Measurements from ENCODE around the gene RNLS.
"Not testable (repeated sequence)": the region's sequence is repeated elsewhere in the genome, so short reads cannot be mapped to it uniquely, and the experiment has no call there.

Gene RNLS

DNA sequence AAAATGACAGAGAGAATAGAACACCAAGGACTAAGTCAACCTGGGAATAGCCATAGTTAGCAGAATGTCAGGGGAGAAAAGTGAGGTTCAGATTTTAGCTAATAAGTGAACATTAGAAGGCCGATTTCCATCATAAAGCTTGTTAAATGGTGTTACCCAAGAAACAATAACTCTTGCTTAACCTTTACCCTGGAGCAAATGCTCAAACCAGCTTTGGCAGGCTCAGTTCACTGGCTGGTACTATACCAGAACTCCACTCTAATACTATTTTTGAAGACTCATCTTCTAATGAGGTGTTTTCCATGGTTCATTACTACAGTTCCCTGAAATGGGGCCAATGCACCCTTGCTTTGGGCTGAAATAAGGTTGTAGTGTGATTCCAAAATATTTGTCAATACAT lies 61.3 kb downstream of the RNLS start:
- DNase-seq: no peak

DNA sequence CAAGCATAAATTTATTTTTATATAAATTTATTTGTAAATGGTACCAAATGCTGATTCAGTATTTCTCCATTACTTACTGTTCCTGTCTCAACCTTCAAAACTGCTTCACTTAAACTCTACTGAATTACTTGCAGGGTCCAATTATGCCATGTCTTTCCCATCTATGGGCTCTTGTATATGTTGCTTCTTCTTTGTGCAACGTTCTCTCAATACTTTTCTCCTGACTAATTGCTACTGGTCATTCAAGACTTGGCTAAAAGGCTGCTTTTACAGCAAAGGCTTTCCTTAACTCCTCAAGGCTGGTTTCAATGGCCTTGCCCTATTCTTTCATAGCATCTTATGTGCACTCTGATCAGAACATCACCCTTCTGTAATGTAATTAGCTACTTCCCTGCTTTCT lies 67.9 kb downstream of the RNLS start:
- no peak for DNase-seq

DNA sequence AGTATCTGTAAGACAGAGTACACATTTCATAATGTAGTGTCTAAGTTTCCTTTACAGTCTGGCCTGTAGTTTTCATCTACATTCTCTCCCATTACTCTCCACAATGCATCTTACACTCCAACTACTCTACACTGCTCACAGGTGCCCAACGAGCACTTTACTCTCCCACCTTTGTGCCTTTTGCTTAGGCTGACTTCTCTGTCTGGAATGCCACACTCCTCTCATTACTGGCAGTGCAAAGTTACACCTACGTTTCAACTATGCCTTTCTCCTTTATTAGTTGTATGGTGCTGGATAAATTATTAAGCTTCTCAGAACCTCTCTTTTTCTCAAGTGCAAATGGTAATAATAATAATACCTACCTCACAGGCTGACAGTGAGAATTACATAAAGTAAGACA lies 70.5 kb downstream of the RNLS start:
- no peak for DNase-seq

DNA sequence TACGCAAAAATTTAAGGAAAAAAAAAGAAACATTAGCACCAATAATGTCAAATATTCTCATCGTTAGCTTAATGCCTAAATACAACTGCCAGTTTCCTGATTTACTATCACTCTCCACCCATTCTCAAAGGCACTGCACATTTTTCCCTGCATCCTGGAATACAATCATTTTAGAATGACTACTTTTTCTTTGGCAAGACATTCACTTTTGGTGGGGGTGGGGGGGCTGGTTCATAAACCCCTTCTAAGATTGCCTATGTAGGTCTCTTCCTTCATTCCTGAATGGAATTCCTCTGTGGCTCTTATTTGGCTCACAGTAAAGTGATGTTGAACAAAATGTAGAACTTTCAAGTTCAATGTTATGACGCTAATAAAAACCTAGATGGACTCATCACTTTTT lies 74.3 kb downstream of the RNLS start:
- no peak for DNase-seq

DNA sequence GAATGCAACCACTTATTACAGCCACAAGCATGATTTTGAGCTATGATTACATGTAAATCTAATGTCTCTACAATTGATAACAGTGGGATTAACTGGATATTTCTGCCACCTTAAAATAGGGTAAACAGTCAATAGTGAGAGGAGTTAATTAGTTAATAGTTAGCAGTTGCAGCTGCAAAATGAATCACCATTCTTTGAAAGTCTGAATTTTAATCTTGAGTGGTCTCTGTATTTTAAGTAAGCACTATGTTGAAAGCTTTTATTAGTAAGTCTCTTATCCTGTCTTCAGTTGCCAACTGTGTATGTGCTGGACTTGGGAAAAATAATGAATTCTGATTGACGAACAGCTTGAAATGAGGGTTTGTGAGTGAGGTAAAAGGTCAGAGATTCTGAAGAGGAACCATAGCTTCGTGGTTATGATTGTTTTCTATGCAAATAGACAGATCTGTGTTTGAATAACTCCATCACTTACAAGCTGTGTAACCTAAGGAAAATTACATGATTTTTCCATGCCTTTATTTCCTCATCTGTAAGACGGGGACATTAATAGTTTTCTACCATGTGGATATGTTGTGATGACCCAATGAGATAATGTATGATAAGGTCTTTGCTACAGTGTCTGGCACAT lies 75.2 kb downstream of the RNLS start:
- no peak for DNase-seq

DNA sequence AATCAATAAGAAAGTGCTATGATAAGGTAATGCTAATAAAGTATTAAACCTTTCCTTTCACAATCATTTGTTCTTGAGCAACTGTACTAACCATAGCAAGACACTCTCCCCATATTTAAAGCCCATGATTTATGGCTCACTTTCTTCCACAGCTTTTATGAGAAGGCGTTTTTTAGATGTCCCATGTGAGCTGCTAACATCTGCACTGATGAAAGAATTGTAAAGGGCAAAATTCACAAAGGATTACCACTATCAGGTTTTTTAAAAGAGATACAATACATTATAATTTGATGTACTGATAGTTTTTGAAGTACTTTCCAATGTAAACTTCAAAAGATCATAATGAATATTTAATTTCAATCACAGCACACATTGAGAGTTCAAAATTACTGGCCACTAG lies 75.7 kb downstream of the RNLS start:
- DNase-seq: no peak

DNA sequence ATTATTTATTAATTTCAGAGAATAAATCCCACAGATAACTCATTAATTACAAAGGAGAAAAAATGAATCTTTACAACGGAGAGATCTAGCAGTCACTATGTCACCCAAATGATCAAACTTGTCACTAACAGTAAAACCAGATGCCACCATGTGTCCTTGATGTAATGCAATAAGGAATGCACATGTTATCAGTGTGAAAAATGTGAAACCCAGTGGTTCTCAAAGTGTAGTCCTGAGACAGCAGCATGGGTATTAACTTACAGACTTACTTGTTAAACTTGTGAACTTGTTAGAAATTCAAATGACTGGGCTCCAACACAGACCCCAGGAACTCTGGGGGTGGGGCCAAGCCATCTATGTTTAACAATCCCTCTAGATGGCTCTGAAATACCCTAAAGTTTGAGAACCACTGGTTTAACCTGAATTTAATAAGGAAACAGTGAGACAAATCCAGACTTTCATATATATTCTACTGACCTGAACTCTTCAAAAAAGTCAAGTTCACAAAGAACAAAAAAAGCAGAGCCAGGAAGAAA lies 77.4 kb downstream of the RNLS start:
- DNase-seq: no peak

DNA sequence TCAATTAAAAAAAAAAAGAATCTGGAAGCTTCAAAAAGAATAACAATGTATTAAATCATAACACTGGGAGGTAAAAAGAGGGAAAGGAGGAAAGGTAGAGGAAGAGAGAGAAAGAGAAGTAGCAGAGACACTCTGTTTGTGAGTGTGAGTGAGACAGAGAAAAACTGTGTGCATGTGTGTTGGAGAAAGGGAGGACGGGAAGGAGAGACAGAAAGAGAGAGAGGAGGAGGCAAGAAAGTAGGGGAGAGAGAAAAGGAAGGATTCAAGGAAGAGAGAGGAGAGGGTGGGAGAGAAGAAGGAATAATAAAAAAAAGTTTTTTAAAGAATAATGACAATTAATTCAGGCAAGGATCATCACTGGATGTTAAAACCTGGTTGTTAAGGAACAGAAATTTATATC lies 77.9 kb downstream of the RNLS start:
- DNase-seq: no peak

DNA sequence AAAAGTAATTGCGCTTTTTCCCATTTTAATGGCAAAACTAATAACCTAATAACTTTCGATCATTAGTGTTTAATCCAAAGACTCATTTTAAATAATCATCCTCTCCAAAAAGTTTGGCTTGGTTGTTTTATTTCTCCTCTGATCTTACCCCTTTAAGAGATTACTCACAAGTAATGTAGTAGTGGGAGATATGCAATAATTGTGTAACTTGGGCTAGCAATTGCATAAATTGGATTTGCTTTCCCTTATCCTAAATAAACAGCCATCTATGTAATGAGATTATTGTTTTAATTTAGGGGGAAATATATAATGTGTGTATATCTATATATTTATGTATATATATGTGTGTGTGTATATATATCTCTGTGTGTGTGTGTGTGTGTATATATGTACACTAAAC lies 82.5 kb downstream of the RNLS start:
- no peak for DNase-seq

DNA sequence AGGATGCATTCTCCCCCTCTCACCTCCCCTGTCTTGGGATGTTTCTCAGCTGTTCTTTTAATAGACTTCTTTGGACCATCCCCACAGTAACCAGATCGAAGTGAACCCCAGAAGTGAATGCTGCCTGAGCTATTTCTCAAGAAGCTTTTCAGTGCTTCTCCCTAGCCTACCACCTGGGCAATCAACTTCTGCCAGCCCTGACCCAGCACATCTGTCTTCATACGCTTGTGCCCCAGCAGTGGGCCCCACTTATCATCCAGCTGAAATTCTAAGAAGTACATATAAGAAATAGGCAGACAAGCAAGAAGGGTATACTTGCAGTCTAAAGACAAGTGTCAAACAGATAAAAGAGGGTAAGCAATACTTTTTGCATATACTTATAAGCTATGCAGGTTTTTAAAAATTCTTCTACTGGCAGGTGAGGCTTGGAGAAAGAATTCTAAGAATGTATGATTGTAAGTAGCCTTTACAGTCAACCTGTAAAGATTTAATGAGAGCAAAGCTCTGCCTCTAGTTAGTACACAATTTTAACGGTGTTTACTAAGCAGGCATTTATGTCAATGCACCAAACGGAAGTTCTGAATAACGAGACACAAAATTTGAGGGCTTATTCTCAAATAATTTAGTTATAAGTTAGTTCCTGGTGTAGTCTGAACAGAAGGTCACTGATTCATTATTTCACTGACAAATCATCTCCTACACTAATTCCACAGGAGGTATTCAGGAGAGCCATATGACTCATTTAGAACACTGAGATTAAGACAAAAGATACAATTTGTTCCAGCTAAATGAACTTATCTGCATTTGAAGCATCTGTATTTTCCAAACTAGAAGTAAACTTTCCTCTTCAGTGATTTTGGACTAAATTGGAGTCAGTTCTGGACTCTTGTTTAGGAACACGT lies 83.3 kb downstream of the RNLS start:
- DNase-seq: no peak

DNA sequence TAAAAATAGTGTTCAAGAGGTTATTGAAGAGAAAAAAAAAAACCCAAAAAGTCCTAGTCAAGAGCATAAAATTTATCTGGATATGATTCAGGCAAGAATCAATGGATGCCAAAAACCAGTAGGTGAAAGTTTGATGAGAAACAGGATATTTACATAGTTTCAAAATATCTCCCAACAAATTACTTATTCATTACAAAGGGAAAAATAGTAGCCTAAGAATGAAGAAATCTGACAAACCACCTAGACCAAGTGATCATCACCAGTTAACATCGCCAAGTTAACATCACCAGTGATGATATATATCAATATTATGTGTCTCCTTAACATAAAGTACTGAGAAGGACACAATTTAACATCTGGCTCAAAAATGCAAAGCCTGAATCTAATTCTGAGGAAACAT lies 85.2 kb downstream of the RNLS start:
- no peak for DNase-seq

DNA sequence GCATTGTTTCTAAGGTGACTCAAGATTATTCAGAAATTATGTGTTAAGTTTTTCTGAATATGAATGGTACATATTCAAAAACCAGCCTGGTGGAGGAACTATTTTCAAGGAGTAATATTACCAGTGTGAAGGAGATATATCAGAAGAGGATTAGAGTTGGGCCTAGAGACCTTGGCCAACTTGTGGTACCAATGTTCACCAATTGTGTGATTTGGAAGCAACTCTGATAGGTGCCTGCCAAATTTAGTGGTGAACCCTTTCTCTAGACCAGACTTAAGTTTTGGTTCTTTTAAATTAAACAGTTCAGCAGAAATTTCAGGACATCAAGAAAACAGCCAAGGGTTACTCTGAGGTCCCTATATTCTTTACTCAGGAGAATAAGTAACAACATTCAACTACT lies 88.6 kb downstream of the RNLS start:
- no peak for DNase-seq

DNA sequence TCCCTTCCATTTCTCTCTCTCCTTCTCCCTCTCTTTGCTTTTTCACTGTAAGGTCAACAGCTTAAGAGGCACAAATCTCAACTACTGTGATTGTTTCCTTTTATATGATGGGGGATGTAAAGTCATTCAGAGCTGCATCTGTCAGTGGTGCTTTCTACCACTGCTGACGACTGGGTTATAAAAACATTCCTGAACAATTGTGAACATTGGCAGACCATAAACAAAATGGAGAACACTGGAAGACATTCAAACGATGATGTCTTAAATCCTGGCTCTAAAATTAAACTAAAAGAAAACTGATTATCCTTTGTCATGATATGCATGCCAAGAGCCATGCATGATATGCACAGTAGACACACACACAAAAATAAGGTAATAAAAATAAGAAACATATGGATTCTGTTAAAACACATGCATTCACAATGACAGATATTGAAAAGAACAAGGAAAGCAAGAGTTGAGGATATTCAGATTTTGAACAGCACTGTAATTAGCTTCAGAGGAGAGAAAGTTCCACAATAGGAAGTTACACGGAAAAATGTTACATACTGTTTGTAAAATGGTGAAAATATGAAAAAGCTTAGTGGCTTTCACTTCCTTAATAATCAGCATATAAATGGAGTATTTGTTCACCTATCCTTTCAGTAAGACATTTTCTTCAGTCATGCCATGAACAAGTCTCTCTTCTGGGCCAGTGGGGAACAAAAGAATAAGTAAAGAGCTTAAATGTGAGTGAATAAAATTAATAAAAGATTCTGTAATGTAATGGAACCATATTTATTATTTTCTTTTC lies 89.2 kb downstream of the RNLS start:
- no peak for DNase-seq

DNA sequence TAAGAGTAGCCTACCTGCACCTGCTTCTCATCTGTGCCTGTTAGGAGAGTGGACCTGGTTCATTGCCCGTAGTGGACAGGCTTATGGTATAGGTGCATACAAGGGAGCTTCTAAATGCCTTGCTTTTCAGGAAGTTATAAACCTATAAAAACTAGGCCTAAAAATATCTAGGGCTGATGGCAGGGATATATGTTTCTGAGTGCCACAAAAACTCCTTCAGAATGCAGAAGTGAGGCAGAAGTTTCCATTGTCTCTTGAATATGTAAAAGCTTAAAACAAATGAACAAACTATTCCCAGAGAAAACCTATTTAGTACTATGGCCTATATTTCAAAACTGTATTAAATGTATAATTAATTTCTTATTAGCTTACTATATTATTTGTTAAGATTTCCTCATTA lies 91.8 kb downstream of the RNLS start:
- no peak for DNase-seq

DNA sequence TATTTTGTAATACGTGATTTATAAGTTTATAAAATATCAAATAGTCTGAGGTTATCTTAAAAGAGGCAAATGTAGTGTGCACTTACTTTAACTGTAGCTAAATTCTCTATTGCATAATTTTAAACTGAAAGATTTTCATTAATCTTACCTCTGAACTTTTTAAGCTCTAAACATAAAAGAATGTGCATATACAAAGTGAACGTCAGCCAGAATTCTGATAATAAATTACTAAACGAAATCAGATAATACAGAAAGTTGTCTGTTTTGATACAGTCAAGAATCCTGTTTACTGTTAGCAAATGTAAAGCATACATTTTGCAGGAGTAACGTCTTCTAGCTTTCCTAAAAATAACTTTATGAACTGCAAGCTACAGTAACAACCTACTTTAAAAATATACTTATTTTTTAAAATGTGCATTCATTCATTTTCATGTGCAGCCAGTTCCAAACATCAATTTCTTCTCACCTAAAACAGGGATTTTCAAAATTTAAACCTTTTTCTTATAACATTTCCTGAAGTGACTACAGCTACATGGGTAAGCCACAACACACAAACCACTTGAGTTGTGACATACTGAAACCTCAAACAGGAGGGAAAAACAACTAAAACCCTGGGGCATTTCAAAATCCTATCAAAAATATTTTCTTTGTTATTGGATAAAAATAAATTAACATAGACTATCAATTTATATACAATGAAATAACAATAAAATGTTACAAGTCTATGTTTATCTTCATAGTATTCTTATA lies 92.7 kb downstream of the RNLS start:
- no peak for DNase-seq

DNA sequence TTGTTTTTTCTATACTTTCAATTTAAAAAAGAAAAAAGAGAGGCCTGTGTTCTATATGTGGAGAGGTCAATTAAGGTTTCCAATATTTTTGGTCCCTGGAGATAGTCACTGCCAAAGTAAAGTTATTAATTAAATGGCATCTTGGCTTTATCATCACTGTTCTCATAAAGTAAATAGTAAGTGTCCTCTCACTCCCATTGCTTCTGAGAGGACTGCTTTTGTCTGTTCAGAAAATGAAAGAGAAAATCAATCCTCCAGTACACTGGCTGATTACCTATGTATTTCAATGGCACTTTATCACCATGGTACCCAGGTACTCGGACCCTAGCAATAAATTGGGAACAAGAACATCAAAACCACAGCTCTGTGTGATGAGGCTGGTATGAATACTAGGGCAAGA lies 94.0 kb downstream of the RNLS start:
- DNase-seq: no peak

DNA sequence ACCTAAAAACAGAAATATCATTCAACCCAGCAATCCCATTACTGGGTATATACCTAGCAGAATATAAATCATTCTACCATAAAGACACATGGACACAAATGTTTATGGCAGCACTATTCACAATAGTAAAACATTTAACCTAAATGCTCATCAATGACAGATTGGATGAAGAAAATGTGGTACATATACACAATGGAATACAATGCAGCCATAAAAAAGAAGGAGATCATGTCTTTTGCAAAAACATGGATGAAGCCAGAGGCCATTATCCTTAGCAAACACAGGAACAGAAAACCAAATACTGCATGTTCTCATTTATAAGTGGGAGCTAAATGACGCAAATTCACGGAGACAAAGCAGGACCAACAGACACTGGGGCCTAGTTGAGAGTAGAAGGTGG lies 96.3 kb downstream of the RNLS start:
- DNase-seq: not testable (repeated sequence)

DNA sequence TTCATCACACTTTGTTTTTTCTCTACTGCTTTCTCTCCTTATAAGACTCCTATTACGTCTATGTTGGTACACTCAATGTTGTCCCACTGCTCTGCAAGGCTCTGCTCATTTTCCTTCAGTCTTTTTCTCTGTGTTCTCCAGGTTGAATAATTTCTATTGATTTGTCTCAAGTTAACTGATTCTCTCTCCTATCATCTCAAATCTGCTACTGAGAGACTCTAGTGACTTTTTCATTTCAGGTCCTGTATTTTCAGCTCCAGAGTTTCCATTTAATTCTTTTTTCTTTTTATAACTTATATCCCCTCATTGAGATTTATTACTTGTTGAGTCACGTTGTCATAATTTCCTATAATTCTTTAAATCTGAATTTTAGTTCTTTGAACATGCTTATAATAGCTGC lies 100.9 kb downstream of the RNLS start:
- no peak for DNase-seq

DNA sequence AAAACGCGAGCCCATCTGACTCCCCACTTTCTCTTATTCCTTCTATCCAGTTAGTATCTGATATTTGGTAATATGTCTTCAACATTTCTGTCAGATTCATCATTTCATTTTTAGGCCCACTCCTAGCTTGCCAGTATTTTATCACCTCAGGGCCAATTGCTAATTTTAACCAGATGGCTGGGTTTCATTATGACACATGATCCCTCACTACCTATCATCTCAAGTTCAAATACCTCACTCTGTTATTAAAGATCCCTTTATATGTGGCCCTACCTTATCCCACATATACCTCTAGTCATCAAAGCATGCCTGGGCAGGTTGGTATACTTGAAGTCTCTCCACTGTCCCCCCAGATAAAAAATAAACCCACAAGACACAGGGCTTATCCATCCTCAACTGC lies 104.9 kb downstream of the RNLS start:
- no peak for DNase-seq

DNA sequence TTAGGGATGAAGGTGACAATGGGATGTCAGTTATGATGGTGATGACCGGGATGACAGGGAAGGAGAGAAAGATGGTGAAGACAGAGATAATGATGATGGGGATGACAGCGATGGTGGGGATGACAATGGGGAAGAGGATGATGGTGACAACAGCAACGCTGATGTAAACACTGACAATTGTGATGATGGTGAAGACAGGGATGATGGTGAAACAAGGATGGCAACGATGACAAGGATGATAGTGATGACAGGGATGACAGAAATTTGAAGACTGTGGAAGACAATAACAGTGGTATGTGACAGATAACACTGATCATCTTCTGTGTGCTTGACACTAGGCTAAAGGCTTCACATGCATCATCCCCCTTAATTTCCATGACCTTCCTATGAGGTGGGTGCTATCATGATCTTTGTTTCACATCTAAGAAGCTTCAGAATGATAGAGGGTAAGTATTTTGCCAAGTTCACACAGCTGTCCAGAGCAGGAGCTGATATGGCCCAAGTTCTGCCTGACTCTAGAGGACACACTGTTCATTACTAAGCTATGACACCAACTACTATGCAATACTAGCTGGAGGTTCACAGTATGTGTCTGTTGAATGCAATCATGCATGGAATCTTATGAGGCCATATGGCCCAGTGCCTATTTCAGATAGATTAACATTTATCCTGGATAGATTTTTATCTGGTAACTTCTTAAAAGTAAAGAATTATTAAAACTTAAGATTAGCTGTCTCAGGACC lies 105.6 kb downstream of the RNLS start:
- no peak for DNase-seq

DNA sequence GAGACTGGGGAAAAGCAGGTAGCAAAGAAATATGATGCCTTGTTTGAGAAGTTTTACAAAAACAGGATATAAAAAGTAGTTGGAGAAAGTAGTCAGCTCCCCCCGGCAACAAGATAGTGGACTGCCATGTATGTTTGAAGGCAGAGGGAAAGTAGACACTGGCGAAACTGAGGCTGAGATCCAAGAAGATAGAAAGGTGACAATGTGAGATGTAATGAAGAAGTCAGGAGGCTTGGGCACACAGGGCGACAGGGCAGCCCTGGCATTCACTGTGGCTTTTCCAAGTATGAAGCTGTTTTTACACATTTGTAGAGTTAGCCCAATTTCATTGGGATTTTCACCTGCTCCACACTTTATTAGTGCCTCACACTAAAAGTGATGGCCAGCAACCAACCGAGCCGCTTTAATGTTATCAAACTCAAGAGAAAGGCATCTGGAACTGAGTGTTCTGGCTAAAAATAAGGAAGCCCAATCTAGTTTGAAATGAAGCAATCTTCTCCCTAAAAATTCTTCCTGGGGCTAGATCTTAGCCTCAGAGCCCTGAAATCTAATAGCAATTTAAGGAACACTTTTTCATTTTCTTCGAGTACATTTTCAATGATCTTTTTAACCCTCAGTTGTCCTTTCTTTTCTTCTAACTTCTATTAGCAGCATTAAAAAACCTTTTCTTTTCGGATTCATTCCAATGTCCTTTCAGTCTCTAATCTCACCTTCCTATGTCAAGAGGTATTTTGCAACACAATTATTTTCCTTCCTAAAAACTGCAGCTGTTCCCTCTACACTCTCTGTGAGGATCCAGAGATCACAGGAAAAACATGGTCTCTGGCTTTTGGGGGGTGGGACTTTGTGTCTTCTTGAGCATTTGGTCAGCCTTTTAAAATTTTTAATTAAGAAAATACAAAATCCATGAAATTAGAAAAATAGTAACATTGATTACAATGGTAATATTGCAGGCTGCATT lies 108.0 kb downstream of the RNLS start:
- no peak for DNase-seq

All from activated CD8-positive, alpha-beta memory T cell treated with anti-CD3 and anti-CD28 coated beads, Interleukin-2, amount 50 U/mL, for 48 hours (primary cell).